Stimulated activated CD8-positive, alpha-beta memory T cell treated with anti-CD3 and anti-CD28 coated beads, Interleukin-7, amount 100 ng/mL, for 1 hour (primary cell): Measurements from ENCODE around the gene MUC2.

ENCODE experiments used
- DNase-seq, 2 donors: peaks; one replicate each; pipeline ENCODE4 v3.0.0-alpha.2; 2020; ENCODE audit warnings: low read depth in 2 of 2

The MUC2 gene

DNA sequence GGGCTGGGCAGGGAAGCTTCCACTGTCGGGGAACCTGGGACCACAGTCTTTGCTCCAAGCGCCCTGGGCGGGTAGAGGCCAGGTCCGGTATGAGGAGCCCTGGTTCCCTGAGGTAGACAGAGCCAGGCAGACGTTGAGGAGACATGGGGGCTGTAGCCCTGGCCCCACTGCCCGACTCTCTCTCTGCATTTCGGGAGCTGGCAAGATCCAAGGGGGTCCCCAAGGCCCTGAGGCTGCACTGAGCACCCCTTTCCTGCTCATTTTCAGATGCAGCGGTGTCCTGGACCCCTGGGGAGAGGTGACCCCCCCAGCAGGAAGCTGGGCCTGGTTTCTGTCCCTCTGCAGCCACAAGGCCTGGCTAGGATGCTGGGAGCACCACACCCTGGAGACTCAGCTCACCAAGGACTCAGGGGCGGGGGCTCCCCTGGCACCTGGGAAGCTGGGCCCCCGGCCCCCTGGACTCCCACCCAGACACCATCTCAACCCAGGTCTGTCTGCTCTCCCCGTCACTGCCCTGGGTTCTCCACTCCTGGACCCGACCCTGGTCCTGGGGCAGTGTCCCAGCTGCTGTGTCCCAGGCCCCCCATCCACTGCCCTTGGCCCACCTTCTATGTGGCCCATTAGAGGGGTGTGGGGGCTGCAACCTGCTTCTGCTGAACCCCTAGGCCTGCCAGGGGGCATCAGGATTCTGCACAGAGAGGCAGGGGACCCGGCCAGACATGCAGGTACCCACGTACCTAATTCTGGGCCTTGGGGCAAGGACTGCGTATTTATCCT, 23.1 kb upstream of the MUC2 start:
- no peak for DNase-seq

DNA sequence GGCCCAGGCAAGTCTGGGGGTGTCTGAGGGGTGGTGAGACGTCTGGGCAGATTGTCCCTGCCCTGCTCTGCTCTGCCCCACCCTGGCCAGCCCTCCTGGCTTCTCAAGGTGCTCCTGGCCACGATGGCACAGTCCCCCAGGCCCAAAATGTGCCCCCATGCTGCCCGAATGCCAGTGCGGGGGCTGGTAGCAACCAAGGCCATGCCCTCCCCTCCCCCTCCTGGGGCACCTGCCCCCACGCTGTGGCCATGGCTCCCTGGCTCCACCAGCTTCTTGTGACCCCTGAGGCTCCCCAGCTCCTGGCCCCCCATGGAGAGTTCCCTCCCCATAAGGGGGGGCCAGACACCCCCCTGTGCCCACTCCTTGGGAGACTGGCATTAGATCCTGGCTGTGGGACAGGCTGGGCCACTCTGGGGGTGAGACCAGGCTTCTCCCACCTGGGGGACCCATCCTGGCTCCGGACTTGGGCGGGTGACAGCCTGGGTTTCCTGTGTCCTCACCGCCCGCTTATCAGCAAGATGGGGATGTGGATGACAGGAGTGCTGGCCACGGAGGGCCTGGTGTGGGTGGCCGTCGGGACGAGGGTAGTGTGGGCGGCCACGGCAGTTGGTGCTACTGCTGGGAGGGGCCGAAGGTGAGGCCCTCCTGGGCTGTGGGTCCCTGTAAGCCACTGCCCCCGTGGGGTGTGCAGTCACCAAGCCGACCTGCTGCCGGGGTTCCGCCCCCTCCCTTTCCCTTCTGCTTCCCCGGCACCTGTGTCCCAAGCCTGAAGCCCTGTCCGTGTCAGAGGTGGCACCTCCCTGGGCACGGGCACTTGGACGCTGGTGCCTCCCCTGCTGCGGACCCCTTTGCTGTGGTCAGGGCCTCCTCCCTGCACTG, 22.3 kb upstream of the MUC2 start:
- DNase-seq = no peak

DNA sequence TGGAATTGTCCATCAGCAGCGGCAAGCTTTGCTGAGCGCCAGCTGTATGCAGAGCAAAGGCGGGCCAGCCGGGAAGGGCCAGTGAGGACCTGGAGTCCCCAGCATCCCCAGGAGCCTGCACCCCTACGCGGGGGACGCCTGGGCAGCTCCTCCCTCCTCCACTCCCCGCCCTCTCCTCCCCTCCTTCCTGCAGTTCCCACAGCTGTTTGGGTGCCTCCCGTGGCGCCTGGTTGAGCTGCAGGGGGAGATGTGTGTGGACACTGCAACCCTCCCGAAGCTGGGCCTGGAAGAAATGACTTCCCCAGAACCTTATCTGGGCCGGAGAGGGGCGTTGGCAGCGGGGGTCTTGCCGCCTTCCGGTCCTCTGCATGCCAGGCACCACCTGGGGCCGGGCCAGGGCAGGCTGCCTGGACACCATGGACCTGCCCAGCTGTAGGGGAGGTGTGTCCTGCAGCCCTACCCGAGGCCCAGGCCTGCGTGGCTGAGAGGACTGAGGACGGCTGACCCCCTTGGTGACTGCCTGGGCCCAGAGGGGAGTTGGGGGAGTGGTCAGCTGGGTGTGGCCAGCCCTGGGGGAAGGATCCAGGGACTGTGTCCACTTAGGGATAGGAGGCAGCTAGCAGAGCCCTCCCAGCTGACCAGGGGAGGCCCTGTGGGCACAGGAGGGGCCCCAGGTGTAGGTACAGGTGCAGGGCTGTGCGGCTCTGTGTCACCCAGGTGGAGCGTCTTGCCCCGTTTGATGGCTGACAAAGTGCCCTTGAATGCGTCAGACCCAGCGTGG, 21.4 kb upstream of the MUC2 start:
- no peak for DNase-seq

DNA sequence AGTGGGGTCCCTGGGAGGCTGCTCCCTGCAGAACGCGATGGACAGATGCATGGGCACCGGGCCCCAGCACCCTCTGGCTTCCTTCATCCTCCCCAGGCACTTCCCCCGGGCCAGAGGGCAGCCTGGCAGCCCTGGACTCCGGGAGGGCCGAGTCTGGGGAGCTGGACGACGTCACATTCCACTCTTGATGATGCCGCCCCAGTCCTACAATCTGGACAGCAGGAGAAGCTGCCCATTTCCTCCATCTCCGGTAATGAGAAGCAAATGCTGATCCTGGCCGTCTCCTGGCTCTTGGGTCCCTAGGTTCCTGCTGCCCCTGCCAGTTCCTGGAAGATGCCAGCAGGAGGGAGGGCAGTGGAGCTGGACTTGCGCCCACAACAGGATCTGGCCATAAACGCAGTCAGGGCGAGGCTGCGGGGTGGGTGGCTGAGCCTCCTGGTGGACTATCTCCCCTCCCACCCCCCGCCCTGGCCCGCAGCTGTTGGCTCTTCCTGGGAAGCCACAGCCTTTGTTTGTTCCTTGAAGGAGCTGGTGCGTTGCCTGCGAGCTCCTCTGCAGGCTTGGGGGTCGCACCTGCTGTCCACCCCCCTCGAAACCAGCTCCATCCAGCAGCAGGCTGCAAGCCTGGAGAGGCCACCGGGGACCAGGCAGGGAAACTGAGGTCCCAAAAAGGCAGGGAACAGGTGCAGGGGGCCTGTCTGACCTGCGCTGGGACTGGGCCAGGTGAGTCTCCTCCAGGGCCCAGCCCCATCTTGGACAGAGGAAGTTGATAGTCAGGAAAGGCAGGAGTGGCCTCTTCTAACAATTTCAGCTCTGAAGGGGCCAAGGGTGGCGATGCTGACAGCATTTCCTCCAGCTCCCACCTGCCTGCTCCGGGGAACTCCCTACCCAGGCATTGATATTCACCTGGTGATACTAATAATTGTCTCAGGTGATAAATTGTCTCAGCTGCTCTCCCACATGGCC, 20.2 kb upstream of the MUC2 start:
- no peak for DNase-seq

DNA sequence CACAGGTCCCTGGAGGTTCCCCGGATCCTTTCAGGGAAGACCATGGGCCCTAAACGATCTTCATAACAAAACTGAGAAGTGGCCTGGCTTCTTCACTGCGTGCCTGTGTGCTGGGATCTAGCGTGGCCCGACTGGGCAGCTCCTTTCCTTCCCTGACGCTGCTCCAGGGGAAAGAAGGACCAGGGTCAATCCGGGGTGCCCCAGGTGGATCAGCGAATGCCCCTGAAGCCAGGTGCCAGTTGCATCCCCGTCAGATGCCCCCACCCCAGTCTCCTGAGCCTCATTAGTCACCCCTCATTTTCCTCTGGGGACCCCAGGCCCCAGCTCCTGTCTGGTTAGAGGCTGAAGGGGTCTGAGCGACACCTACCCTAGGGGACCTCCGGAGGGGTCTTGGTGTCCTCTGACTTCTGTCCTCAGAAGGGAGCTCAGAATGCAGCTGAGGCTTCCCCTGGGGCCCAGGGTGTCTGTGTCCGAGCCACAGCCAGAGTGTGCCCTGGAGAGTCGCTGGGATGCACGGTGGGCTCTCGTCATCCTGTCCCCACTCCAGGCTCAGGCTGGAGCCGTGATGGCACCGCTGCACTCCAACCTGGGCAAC, 19.5 kb upstream of the MUC2 start:
- no peak for DNase-seq

DNA sequence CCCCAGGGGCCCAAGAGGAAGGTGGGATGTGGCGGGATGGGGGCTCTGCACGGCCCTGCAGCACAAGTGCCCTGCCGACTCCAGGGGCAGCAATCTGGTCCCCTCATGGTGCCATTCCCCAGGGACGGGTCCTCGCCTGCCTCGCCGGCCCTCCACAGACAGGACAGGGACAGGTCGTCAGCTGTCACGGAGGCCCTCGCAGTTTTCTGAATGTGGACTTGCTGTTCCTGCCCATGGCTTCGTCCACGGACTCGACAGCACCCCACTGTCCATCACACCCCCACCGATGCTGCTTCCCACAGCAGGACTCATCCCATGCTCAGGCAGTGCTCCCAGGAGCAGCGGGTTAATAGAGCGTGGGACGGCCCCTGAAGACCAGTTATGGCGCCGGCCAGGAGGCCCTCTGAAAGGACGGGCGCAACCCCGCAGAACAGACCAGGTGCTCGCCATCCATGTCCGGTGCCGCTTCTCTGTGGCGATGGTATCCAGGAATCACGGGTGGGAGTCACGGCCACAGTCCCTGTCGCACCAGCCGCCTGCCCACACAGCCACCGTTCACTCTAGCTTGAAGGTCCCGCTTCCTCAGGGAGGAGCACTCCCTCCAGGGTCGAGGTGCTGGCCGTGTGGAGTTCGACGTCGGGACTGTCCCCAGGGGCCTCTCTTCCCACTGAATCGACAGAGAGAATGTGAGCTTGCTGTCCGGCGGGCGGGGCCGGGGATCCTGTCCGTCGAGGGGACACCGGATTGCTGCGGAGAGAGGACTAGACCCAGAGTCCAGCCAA, 18.5 kb upstream of the MUC2 start:
- no peak for DNase-seq

DNA sequence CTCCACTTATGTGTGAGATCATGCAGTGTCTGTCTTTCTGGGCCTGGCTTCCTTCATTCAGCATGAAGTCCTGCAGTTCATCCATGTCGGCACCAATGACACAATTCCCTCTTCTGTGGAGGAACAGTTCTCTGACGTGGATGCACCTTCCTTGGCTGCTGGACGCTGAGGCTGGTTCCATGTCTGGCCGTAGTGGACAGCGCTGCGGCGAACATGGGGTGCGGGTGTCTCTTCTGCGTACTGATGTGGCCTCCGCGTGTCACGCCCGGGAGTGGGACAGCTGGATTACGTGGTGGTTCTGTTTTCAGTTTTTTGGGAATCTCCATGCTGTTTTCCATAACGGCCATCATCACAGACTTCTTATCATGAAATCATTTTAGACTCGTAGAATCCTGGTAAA, 16.9 kb upstream of the MUC2 start:
- no peak for DNase-seq

DNA sequence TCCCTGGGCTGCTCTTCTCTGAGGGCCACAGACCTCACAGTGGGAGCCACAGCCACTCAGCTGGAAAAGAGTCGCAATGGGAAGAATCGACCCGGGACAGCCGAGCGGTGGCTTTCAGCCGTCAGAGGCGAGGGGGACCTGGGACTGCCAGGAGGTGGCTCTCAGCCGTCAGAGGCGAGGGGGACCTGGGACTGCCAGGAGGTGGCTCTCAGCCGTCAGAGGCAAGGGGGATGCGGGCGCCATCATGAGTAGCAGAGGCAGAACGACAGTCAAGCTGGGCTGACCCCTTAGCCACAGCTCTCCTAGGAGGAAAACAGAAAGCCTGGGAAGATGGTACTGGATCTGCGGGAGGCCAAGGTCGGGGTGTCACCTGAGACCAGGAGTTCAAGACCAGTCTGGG, 14.9 kb upstream of the MUC2 start:
- DNase-seq = no peak

DNA sequence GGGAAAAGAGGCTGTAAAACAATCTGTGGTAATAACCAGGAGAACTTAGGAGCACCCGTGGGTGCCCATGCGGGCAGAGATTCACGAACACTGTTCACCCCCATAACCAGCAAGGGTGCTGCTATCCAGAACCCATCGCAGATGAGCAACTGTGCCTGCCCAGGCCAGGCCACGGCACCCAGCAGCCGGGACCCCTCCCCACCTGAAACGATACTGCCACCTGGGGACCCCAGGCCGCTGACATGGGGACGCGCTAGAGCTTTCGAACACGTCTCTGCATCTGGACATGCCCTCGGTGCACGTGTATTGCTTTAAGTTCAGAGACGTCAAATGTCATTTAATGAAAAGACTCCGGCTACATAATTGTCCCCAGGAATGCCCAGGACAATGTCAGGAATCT, 14.3 kb upstream of the MUC2 start:
- no peak for DNase-seq

DNA sequence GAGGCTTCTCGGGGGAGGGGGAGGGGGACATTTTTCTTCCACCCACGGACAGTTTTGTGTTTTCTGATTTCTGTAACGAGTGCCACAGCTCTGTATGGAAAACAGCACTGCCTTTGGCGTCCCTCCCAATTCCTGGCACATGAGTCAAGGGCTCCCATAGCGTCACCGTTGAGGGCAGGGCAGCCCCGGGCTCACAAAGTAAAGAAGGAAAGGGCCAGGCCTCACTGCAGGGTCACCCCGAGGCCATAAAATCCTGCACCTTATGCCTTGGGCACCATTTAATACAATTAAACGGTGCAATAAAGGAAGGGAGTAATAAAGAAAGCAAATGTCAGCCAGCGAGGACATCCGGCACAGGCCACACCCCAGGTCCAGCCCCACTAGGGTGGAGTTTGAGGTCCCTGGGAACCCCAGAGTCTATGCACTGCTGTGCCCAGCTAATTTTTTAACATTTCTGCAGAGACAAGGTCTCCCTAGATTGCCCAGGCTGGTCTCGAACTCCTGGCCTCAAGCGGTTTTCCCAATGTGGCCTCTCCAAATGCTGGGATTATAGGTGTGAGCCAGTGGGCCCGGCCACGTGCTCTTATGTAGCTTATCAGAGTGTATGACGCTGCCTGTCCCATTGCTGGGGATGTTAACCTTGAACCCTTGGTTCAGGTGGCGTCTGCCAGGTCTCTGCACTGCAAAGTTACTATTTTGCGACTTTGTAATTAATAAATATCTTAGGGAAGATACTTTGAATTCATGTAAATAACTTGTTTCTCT, 13.6 kb upstream of the MUC2 start:
- no peak for DNase-seq

DNA sequence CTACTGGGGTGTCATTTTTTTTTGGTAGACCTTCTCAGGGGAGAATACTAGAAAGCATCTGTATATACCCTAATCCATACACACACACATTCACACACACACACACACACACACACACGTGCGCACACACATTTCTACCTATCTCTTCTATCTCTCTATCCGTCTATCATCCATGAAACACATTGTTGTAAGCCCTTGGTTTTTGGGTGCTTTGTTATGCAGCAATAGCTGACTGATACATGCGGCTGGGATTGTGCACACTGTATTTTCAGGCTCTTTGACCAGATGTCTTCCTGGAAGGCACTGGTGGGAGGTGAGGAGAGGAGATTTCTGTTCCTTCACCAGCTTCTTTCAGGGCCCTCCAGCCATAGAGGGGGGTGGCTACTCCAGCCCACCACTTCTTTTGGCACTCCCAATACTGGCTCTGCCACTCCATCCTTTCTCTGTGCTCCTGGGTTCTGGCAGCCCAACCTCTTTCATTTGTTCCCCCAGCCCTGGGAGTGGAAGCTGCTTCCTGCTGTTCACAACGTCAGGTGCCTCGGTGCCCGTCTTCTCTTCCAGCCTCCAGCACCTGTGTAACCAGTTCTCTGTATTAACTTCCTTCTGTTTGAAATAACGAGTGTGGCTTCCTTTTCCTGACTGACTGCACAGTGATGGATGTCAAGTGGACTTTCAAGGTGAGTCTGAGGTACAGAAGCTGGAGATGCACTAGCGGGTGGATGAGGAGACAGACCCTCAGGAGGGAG, 12.4 kb upstream of the MUC2 start:
- DNase-seq = no peak

DNA sequence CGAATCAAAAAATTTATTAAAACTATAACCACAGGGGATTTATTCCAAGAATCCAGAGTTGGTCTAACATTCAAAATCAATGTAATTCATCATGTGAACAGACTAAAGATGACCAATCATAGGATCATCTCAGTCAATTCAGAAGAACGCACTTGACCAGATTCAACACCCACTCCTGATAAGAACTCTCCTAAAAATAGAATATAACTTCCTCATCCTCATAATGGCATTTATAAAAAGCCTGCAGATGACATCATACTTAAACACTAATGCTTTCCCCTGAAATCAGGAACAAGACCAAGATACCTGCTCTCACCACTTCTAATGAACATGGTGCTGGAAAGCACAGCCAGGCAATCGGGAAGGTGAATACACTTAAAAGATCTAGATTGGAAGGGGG, 10.5 kb upstream of the MUC2 start:
- DNase-seq = no peak

DNA sequence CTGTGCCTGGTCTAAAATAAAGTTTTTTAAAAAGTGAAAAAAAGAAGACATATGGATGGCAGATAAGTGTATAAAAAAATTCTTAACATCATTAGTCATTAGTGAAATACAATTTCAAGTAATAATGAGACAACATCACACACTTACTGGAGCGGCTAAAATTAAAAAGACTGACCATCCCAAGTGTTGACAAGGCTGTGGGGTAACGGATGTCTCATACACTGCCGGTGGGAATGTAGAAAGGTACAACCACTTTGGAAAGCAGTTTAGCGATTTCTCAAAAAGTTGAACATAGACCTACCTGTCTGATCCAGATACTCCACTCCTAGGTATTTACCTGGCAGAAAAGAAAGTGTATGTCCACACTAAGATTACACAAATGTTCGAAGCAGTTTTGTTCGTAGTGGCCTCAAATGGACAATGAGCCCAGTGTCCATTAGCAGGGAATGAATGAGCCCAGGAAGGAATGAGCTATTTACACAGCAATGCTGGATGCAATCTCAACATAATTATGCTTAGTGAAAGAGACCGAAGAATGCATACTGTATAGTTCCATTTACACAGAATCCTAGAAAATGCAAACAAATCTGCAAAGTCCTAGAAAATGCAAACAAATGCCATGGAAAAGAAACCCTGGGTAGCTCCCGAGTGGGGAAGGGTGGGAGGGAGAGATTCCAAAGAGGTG, 6.7 kb upstream of the MUC2 start:
- no peak for DNase-seq

DNA sequence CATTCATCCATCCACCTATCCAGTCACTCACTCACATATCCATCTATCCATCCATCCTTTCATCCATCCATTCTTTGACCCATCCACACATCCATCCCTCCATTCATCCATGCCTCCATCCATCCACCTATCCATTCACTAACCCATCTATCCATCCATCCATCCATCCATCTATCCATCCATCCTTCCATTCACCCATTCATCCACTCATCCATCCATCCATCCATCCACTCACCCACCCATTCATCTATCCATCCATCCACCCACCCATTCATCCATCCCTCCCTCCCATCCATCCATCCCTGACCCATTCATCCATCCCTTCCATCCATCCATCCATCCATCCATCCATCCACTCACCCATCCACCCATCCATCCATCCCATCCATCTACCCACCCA, 4.9 kb upstream of the MUC2 start:
- DNase-seq = no peak

DNA sequence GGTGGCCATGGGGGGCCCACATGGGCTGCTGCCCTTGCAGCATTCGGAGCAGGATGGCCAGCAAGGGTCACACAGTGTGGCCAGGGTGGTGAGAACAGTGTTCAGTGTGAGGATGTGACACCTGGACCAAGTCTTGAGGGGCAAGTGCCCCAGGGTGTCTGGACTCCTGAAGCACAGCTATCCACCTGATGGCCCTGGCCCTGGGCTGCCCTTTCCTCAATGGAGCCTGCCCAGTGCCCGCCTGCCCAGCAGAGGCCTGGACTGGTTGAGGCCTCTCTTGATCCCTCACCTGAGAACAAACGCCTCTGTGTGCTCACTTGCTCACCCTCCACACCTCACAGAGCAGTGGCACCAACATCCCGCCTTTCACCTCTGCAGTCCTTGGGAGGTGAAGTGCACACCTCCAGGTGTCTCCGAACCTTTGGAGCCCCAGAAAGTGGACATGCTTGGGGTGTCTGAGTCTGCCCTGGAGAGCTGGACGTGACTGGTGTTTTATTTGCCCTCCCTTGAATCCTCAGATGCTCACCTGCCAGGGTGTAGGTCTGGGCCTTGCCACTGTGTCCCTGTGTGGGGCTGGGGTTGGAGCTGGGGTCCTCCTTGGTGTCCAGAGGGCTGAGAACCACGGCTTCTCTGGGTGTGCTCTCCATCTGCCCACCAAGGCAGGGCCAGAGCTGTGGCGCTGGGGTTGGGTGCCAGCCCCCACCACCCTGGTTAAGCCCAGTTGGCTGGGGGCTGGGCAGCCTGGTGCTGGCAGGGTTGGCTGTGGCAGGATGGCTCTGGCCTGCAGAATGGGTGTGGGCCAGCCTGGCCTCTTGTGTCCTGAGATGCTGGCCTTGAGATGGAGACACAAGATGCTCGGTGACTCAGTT, 3.8 kb upstream of the MUC2 start:
- no peak for DNase-seq

DNA sequence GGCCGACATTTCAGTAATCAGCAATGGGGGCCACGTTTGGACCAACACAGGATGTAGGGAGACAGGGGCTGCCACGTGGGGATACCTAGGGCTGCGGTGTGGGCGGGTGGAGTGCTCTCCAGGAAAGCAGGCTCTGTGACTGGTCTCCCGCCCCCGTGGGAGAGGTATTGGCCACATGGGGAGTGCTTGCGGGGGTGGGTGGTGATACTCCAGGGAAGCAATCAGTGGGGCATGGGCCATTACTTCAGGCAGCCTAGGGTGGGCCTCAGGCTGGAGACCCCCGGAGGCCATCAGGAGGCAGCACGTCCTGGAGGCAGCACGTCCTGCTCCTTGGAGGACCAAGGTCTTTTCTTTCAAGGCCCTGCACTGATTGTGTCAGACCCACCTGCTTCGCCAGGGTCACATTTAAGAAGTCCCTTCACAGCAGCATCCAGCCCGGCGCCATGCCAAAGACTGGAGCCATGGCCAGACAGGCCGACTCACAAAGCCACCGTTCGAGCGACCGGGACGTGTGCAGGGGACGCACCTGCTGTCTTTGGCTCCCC, 3.0 kb upstream of the MUC2 start:
- DNase-seq = no peak
